Body of pancreas (tissue), 4 donors: ENCODE measurements around the gene ABCB8.

ENCODE experiments used
- POLR2A ChIP-seq, 3 donors: fragments of 450-650 bp; IDR thresholded peaks; one replicate each; pipeline ENCODE4 v1.6.1; 2016; ENCODE audit warnings: antibody characterized with exemption in 3 of 3, mild to moderate bottlenecking in 2 of 3
- TF ChIP-seq, protein P1 (sequence below), 7 experiments: fragments of 450-650 bp in 4 of 7; fragments of 200-600 bp in 3 of 7; sonication (generic) in 3 of 7; IDR thresholded peaks; one replicate each; pipeline ENCODE4 v1.5.1; 2016 to 2019; ENCODE audit warnings: antibody characterized with exemption in 7 of 7

DNA sequence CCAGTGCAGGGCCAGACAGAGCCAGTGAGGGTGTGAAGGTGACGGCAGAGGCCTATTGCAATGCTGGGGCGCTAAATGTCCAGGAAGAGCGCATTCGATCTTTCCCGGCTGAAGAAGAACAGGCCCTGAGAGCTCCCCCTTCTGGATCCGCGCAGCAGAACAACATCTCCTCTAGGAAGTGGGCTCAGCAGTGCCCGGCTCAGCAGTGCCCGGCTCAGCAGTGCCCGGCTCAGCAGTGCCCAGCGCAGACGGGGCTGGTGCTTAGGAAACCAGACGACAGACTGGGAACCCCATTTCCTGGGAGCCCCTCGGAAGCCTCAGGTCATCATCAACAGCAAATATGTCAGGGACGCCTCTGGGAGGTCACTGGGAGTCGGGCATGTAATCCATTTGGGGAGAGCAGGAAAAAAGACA lies 42.1 kb upstream of the ABCB8 start:
- TF ChIP-seq, protein P1, sequence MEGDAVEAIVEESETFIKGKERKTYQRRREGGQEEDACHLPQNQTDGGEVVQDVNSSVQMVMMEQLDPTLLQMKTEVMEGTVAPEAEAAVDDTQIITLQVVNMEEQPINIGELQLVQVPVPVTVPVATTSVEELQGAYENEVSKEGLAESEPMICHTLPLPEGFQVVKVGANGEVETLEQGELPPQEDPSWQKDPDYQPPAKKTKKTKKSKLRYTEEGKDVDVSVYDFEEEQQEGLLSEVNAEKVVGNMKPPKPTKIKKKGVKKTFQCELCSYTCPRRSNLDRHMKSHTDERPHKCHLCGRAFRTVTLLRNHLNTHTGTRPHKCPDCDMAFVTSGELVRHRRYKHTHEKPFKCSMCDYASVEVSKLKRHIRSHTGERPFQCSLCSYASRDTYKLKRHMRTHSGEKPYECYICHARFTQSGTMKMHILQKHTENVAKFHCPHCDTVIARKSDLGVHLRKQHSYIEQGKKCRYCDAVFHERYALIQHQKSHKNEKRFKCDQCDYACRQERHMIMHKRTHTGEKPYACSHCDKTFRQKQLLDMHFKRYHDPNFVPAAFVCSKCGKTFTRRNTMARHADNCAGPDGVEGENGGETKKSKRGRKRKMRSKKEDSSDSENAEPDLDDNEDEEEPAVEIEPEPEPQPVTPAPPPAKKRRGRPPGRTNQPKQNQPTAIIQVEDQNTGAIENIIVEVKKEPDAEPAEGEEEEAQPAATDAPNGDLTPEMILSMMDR (IDR thresholded peaks at IDR 0.05) = peak; percentile 29 to 67 (median 56)
- TF ChIP-seq POLR2A (IDR thresholded peaks at IDR 0.05) = no peak
